Lower leg skin (tissue), 3 donors: ENCODE results near the gene FAM8A1.

Experiments
- POLR2A ChIP-seq, 2 donors: fragments of 450-650 bp; IDR thresholded peaks; one replicate each; pipeline ENCODE4 v1.6.1; 2016 to 2017; ENCODE audit warnings: antibody characterized with exemption in 2 of 2, mild to moderate bottlenecking in 1 of 2, moderate library complexity in 1 of 2
- TF ChIP-seq, protein P1 (sequence below), 3 donors: fragments of 450-650 bp; IDR thresholded peaks; one replicate each; pipeline ENCODE4 v1.5.1; 2016; ENCODE audit warnings: antibody characterized with exemption in 3 of 3, mild to moderate bottlenecking in 3 of 3, moderate library complexity in 2 of 3

GRCh38 chr6:17653198-17653882 lies 53.2 kb downstream of the FAM8A1 start:
- TF ChIP-seq POLR2A (IDR thresholded peaks at IDR 0.05), result no peak
- TF ChIP-seq, protein P1, sequence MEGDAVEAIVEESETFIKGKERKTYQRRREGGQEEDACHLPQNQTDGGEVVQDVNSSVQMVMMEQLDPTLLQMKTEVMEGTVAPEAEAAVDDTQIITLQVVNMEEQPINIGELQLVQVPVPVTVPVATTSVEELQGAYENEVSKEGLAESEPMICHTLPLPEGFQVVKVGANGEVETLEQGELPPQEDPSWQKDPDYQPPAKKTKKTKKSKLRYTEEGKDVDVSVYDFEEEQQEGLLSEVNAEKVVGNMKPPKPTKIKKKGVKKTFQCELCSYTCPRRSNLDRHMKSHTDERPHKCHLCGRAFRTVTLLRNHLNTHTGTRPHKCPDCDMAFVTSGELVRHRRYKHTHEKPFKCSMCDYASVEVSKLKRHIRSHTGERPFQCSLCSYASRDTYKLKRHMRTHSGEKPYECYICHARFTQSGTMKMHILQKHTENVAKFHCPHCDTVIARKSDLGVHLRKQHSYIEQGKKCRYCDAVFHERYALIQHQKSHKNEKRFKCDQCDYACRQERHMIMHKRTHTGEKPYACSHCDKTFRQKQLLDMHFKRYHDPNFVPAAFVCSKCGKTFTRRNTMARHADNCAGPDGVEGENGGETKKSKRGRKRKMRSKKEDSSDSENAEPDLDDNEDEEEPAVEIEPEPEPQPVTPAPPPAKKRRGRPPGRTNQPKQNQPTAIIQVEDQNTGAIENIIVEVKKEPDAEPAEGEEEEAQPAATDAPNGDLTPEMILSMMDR (IDR thresholded peaks at IDR 0.05), result no peak
